Left renal cortex interstitium (tissue), 4 donors: ENCODE results near the gene LCMT1. TPM values are rescaled to one million over a fixed set of nuclear protein-coding genes. Genes with fewer than 3 reads are reported as not detected.
"Not testable (repeated sequence)": the region's sequence is repeated elsewhere in the genome, so short reads cannot be mapped to it uniquely, and the experiment has no call there.

ENCODE experiments used
- DNase-seq, 4 donors: peaks; one replicate each; pipeline ENCODE4 v3.0.0-alpha.2; 2013; ENCODE audit warnings: low read depth in 4 of 4, low spot score in 2 of 4, missing footprints in 1 of 4
- polyA plus RNA-seq, 4 donors: library from polyadenylated mRNA; unstranded; fragments of 120-200 nt; gene quantifications; one replicate each; pipeline ENCODE4 v1.2.1, GENCODE V29; 2013; ENCODE audit not compliant: insufficient read length in 4 of 4

LCMT1 gene
- polyA plus RNA-seq = 10 to 100 TPM; 61.0 to 76.6 (median 68.4) TPM

GRCh38 chr16:25111403-25112166 is at the start of gene LCMT1:
TSS of gene LCMT1 (plus strand) at chr16:25111742. CDS start at chr16:25111884, 142 bp downstream.
- DNase-seq = peak; percentile 89 to 98 (median 94)

- DNase-seq = no peak
These were observed 48.4 kb upstream of the LCMT1 start for GRCh38 chr16:25063102-25063501.

DNA sequence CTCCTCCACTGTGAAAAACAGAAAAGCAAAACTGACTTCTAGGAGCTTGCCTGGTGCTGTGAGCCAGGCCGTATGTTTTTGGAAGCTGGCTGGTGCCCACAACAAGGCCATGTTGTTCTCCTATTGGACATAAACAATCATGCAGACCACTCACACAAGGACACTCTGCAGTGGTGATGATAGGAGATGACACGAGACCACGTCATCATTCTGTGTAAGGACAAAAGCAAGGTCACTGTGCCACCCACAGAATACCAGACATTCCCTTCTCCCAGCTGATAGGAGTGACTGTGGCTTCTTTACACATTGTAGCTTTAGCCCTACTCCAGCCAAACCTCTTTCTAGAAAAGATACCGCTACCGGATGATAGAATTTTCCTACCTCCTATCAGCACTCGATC is 47.7 kb upstream of the LCMT1 start:
- no peak for DNase-seq

GRCh38 chr16:25064281-25064680 is 47.3 kb upstream of the LCMT1 start:
- DNase-seq = not testable (repeated sequence)

GRCh38 chr16:25064937-25065336 is 46.6 kb upstream of the LCMT1 start:
- no peak for DNase-seq

- no peak for DNase-seq
These were observed 45.6 kb upstream of the LCMT1 start for GRCh38 chr16:25065899-25066298.

DNA sequence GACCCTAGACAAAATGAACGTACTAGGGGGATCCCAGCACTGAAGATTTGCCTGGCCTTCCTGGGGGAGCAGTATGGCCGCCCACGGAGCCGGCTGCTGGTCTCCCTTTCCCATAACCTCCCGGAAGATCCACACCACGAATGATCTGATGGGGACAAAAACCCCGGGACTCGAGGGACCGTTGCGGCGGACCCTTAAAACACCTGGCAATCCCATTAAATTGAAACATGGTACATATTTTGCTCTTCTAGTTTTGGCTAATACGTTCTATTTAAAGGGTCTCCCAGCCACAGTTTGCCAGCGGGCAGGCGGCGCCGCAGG is 45.2 kb upstream of the LCMT1 start:
- no peak for DNase-seq

GRCh38 chr16:25066747-25067631 is 44.6 kb upstream of the LCMT1 start:
- DNase-seq = peak; percentile 36 to 69 (median 56)

DNA sequence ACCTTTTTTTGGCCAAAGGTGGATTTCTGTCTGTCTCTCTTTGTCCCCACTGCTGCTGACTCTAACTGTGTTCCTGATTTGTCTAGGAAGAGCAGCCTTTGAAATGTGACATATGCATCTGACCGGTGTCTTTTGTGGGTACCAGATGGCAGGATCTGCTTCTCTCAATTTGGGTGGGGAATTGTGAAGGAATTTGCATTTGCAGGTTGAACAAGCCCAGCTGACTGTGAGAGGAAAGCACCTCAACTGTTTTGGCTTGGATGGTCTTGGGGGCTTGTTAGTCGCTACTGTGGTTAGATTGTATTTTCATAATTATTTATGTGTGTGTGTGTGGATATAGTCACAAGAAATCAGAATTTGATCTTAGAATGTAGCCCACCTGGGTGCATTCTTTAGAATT is 37.7 kb upstream of the LCMT1 start:
- DNase-seq = no peak

GRCh38 chr16:25078386-25078978 is 33.1 kb upstream of the LCMT1 start:
- DNase-seq = no peak

DNA sequence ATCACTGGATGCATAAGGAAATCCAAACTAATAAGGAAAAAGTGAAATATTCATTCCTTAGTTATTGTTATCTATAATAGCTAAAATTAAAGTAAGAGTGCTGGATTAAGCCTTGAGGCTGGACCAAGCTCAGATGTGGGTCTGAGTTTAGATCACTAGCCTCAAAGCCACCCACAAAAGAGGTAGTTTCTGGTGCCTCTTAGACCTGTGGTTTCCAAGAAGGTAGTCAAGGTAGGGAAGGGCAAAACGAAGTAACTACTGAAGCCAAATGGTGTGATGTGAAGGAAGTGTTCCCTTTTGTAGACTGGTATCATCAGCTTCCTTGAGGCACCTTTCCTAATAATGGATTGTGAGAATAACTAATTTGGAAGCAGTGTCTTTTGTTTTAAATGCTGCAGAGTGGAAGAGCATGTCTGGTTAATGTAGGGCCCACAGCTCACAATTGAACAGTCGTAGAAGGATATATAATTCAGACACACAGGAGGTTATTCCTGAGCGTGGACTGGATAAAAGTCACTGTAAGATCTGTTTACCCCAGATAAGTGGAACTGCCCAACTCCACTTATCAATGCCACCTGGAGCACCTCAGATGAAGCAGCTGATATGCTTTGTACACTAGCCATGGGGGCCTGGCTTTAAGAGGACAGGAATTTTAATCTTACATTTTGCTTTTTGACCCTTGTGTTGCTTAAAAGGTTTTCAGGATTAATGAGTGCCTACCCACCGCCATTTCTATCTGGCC is 31.7 kb upstream of the LCMT1 start:
- no peak for DNase-seq

- no peak for DNase-seq
These were observed 31.0 kb upstream of the LCMT1 start for GRCh38 chr16:25080420-25081131.

DNA sequence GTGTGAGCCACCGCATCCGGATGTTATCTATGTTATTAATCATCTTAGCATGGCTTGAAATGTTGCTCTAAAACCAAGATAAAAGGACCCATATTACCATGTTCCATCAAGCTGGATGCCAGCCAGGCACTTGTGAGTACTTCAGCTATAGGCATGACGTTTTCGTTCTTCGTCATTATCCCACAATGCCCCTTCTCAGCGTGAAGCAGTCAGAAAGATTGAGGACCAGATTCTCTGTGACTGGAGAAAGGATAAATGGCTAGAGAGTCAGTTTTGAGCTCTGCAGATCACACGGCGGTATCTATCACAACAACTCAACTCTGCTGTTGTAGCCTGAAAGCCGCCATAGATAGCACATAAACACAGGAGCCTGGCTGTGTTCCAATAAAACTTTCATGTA is 29.8 kb upstream of the LCMT1 start:
- no peak for DNase-seq

DNA sequence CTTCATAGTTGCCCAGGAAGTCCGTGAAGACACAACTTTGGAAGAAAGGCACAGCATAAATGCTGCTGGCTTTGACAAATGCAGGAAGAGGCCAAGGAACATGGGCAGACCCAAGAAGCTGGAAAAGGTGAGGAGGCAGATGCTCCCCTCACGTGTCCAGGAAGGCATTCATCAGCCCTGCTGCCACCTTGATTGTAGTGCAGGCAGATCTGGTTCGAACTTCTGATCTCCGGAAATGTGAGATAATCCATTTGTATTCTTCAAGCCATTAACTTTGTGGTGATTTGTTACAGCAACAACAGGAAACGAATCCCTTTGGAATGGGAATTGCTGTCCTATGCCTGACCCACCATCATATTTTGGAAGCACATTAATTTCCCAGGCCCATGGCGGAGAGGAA is 28.5 kb upstream of the LCMT1 start:
- DNase-seq = no peak

DNA sequence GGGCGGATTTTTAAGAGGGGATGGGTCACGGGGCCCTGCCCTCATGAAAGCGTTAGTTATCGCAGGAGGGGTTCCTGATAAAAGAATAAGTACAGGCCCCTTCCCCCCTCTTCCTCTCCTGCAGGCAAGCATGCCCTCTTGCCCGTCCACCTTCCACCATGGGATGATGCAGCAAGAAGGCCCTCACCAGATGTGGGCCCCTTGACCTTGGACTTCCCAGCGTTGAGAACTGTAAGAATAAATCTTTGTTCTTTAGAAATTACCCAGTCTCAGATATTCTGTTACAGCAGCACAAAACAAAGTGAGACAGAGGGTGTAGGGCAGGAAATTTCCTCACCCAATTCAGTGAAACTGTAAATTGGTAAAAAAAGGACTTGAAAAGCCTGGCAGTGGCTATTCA is 27.8 kb upstream of the LCMT1 start:
- no peak for DNase-seq

- no peak for DNase-seq
These were observed 26.7 kb upstream of the LCMT1 start for GRCh38 chr16:25084797-25085196.

- DNase-seq = no peak
These were observed 23.8 kb upstream of the LCMT1 start for GRCh38 chr16:25087761-25088160.

DNA sequence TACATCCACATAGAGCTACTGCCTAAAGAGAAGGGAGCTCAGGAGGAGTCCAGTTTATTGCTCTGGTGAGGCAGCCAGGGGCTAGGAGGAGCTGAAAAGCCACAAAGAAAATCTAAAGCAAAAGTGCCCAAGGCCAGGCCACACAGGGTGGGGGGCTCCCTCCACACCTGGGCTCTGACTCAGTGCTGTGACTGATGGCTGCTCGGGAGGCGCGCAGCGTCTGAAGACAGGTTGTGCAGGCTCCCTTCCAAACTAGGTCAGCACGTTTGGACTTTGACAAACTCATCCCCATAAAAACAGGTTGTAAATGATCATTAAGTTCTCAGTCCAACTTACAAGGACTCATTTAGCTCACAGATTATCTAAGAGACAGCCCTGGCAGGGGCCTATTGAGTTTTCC is 22.2 kb upstream of the LCMT1 start:
- no peak for DNase-seq

DNA sequence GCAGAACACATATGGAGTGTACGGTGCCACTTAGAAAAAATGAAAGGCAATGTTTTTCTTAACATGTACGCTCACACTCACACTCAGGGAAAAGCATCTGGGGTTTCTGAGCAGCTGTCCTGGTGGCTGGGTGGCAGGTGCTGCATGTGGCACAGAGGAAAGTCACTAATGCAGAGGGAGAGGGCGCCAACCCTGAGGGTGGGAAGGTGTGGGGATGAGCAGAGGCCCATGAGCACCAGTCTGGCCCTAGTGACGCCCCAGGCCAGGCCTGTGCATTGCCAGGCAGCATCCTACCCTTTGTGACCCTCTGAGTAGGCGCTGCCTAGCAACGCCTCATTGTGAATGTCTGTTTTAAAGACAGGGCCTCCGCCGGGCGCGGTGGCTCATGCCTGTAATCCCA is 19.1 kb upstream of the LCMT1 start:
- no peak for DNase-seq
